GM12891 (cell line): ENCODE data around the gene PRM2.

Source experiments
- POLR2A ChIP-seq: IDR thresholded peaks from 2 replicates; pipeline ENCODE4 v1.6.1; 2011; ENCODE audit warnings: low read depth, low read length, control low read depth
- POLR2AphosphoS5 ChIP-seq: IDR thresholded peaks from 2 replicates; pipeline ENCODE4 v1.6.1; 2011; ENCODE audit warnings: low read depth, low read length, control low read depth
- POU2F2 ChIP-seq: IDR thresholded peaks from 2 replicates; pipeline ENCODE4 v1.6.1; 2011; ENCODE audit warnings: low read depth, mild to moderate bottlenecking, control low read depth, low read length, moderate library complexity
- TAF1 ChIP-seq: IDR thresholded peaks from 2 replicates; pipeline ENCODE4 v1.6.1; 2011; ENCODE audit warnings: low read depth, low read length, control low read depth

DNA sequence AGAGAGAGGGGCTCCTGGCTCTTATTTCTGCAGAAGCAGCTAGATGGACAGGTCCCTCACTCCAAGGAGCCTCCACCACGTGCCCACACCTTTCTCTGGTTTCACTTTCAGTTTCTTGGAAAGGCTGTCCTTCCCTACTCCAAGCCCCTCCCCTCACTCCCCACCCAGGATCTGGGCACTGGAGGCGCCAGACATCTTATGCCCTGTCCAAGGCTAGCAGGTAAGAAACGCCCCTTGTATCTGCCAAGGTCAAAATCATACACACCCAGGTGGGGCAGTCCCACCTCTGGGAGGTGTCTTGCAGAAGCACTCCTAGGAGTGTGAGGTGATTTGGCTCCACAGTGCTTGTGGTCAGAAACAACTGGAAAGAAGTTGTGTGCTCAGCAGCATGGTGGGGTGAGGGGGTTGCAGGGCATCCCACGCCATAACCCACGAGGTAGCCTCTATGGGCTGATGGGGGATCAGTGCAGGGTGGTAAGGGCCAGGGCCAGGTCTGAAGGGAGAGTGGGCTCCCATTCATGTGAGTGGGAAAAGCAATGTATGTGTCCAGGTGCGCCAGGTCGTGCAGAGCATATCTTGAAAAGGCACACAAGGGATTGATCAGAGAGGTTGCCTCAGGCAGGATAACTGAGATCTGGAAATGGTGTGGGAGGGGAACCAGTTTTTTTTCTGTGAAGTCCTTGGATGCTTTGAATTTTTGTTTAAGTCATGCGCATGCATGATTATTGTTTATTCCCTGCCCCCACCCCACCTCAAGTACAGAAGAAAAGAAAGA, 36.6 kb upstream of the PRM2 start:
- TF ChIP-seq POLR2A (no peak), POLR2AphosphoS5 (no peak), POU2F2 (no peak), TAF1 (no peak)
